ENCODE results near the gene HOXA4. TPM values are rescaled to one million over a fixed set of nuclear protein-coding genes. Genes with fewer than 3 reads are reported as not detected.

Gene HOXA4
- total and polyA plus RNA-seq, 2 donors (not counting 1 experiment from before 2014, with no cell fraction given), result 0.33 to 3.6 TPM

GRCh38 chr7:27173956-27174873 lies 43.7 kb upstream of the HOXA4 start, which contains the start of gene HOXA10:
Gene HOXA10, minus strand, starts transcription at chr7:27174320. Its CDS starts 14 bp downstream, at chr7:27174306.
- no peak for DNase-seq (ENCODE audit: low read depth in 2 of 2)
- no peak within 1 kb of the TSS for H3K27ac ChIP-seq (ENCODE audit: insufficient read depth, low read length)
- no peak for TF ChIP-seq CTCF (conservative IDR thresholded peaks at IDR 0.05 in 1 of 2, IDR thresholded peaks at IDR 0.05 in 1 of 2; ENCODE audit: low read depth in 1 of 2, low read length in 2 of 2)
- peak; percentile 80 for TF ChIP-seq EZH2 (IDR thresholded peaks at IDR 0.05; ENCODE audit: low read length, missing control alignments)
- no peaks in the 10 kb centered on the region for H3K36me3 ChIP-seq (ENCODE audit: control insufficient read depth, insufficient read depth, low read length)
- peaks cover 68% of the 10 kb centered on the region for H3K27me3 ChIP-seq (ENCODE audit: control insufficient read depth, insufficient read depth, low read length)
- peak within 1 kb of the TSS; percentile 30 for H3K9ac ChIP-seq (ENCODE audit: insufficient read depth, low read length)
- peak within 1 kb of the TSS; percentile 51 for H3K4me2 ChIP-seq (ENCODE audit: extremely low read depth, insufficient read depth, low read length)
- no peaks in the 10 kb centered on the region for H3K9me3 ChIP-seq (ENCODE audit: control insufficient read depth, insufficient read depth, low read depth, low read length)
- H3K4me1 ChIP-seq (ENCODE audit: control insufficient read depth, extremely low read depth, insufficient read depth, low read length), result no peaks in the 10 kb centered on the region
- no peaks in the 10 kb centered on the region for H4K20me1 ChIP-seq (ENCODE audit: control insufficient read depth, extremely low read depth, insufficient read depth, low read length)
- H3K79me2 ChIP-seq (ENCODE audit: control insufficient read depth, insufficient read depth, low read length), result no peaks in the 10 kb centered on the region
- no peak within 1 kb of the TSS for H2AFZ ChIP-seq (ENCODE audit: low read length)
- H3K4me3 ChIP-seq (replicated peaks in 1 of 4; ENCODE audit: control extremely low read depth in 1 of 4, insufficient read depth in 1 of 4, low read depth in 3 of 4, low read length in 4 of 4), result peak within 1 kb of the TSS in 3 of 4 experiments; percentile 10 to 48 (median 24)

DNA sequence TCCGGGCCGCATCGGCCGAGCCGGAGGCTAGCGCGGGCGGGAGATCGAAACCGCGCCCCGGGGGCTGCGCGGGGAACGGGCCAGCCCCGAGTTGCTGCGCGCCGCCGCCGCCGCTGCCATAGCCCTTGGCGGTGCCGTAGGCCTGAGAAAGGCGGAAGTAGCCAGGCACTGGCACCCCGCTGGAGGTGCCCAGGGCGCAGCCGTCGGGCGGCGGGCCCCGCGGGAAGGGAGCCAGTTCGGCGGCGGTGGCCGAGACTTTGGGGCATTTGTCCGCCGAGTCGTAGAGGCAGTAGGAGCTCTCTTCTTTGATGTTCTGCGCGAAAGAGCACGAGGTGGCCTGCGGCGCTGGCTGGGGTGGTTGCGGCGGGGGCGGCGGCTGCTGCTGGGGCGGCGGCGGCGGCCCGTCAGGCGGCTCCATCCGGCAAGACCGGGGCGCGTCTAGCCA lies 43.0 kb upstream of the HOXA4 start:
- Histone ChIP-seq H3K36me3 (ENCODE audit: control insufficient read depth, insufficient read depth, low read length) (no peaks in the 10 kb centered on the region), H3K9ac (ENCODE audit: insufficient read depth, low read length) (peak overlapping the region; percentile 30), H4K20me1 (ENCODE audit: control insufficient read depth, extremely low read depth, insufficient read depth, low read length) (no peaks in the 10 kb centered on the region), H3K4me3 (replicated peaks in 1 of 4; ENCODE audit: control extremely low read depth in 1 of 4, insufficient read depth in 1 of 4, low read depth in 3 of 4, low read length in 4 of 4) (peak overlapping the region in 2 of 4 experiments; percentile 10 to 48), H3K79me2 (ENCODE audit: control insufficient read depth, insufficient read depth, low read length) (no peaks in the 10 kb centered on the region), H3K4me1 (ENCODE audit: control insufficient read depth, extremely low read depth, insufficient read depth, low read length) (no peaks in the 10 kb centered on the region), H3K4me2 (ENCODE audit: extremely low read depth, insufficient read depth, low read length) (peak overlapping the region; percentile 51), H3K9me3 (ENCODE audit: control insufficient read depth, insufficient read depth, low read depth, low read length) (no peaks in the 10 kb centered on the region), H2AFZ (ENCODE audit: low read length) (no peak overlapping the region), H3K27ac (ENCODE audit: insufficient read depth, low read length) (no peak overlapping the region), H3K27me3 (ENCODE audit: control insufficient read depth, insufficient read depth, low read length) (peaks cover 71% of the 10 kb centered on the region)
- no peak for DNase-seq (ENCODE audit: low read depth in 2 of 2)
- no peak for TF ChIP-seq CTCF (conservative IDR thresholded peaks at IDR 0.05 in 1 of 2, IDR thresholded peaks at IDR 0.05 in 1 of 2; ENCODE audit: low read depth in 1 of 2, low read length in 2 of 2)
- TF ChIP-seq EZH2 (IDR thresholded peaks at IDR 0.05; ENCODE audit: low read length, missing control alignments), result no peak

- H3K27me3 ChIP-seq (ENCODE audit: control insufficient read depth, insufficient read depth, low read length), result peaks cover 74% of the 10 kb centered on the region
- H3K27ac ChIP-seq (ENCODE audit: insufficient read depth, low read length), result no peak overlapping the region
- DNase-seq (ENCODE audit: low read depth in 2 of 2), result no peak
- no peaks in the 10 kb centered on the region for H3K9me3 ChIP-seq (ENCODE audit: control insufficient read depth, insufficient read depth, low read depth, low read length)
- no peak overlapping the region for H2AFZ ChIP-seq (ENCODE audit: low read length)
- peak overlapping the region; percentile 51 for H3K4me2 ChIP-seq (ENCODE audit: extremely low read depth, insufficient read depth, low read length)
- H3K9ac ChIP-seq (ENCODE audit: insufficient read depth, low read length), result no peak overlapping the region
- H3K36me3 ChIP-seq (ENCODE audit: control insufficient read depth, insufficient read depth, low read length), result no peaks in the 10 kb centered on the region
- peak overlapping the region in 3 of 4 experiments; percentile 10 to 48 (median 24) for H3K4me3 ChIP-seq (replicated peaks in 1 of 4; ENCODE audit: control extremely low read depth in 1 of 4, insufficient read depth in 1 of 4, low read depth in 3 of 4, low read length in 4 of 4)
- no peaks in the 10 kb centered on the region for H4K20me1 ChIP-seq (ENCODE audit: control insufficient read depth, extremely low read depth, insufficient read depth, low read length)
- H3K4me1 ChIP-seq (ENCODE audit: control insufficient read depth, extremely low read depth, insufficient read depth, low read length), result no peaks in the 10 kb centered on the region
- no peaks in the 10 kb centered on the region for H3K79me2 ChIP-seq (ENCODE audit: control insufficient read depth, insufficient read depth, low read length)
- TF ChIP-seq CTCF (conservative IDR thresholded peaks at IDR 0.05 in 1 of 2, IDR thresholded peaks at IDR 0.05 in 1 of 2; ENCODE audit: low read depth in 1 of 2, low read length in 2 of 2) (no peak), EZH2 (IDR thresholded peaks at IDR 0.05; ENCODE audit: low read length, missing control alignments) (no peak)
Observed at GRCh38 chr7:27172823-27173510, 42.4 kb upstream of the HOXA4 start.

Measured in fibroblast of lung (primary cell).